Activated CD4-positive, alpha-beta T cell treated with anti-CD3 and anti-CD28 coated beads for 1 hour (primary cell): ENCODE measurements around the gene TENT5C.

Experiments used
- DNase-seq: peaks from one replicate; pipeline ENCODE4 v3.0.0-alpha.2; 2020

The TENT5C gene

GRCh38 chr1:117615474-117615873 lies 9.6 kb downstream of the TENT5C start:
- DNase-seq, result no peak

GRCh38 chr1:117616356-117616755 lies 10.5 kb downstream of the TENT5C start:
- DNase-seq, result no peak

GRCh38 chr1:117616967-117617366 lies 11.1 kb downstream of the TENT5C start:
- no peak for DNase-seq

- no peak for DNase-seq
Measured at GRCh38 chr1:117618450-117619122, 12.7 kb downstream of the TENT5C start.

GRCh38 chr1:117620440-117620839 lies 14.6 kb downstream of the TENT5C start:
- DNase-seq, result no peak

- no peak for DNase-seq
Measured at GRCh38 chr1:117621316-117621715, 15.5 kb downstream of the TENT5C start.

- DNase-seq, result no peak
Measured at GRCh38 chr1:117622726-117623125, 16.9 kb downstream of the TENT5C start.

- DNase-seq, result no peak
Measured at GRCh38 chr1:117623141-117623540, 17.3 kb downstream of the TENT5C start.

- DNase-seq, result no peak
Measured at GRCh38 chr1:117623698-117624097, 17.9 kb downstream of the TENT5C start.

GRCh38 chr1:117627546-117628130 lies 21.8 kb downstream of the TENT5C start:
- DNase-seq, result no peak

GRCh38 chr1:117628343-117628742 lies 22.5 kb downstream of the TENT5C start:
- DNase-seq, result no peak

- DNase-seq, result no peak
Measured at GRCh38 chr1:117629625-117630422, 24.0 kb downstream of the TENT5C start.

- DNase-seq, result no peak
Measured at GRCh38 chr1:117630423-117630998, 24.7 kb downstream of the TENT5C start.

- no peak for DNase-seq
Measured at GRCh38 chr1:117631359-117632160, 25.7 kb downstream of the TENT5C start.

GRCh38 chr1:117632269-117633067 lies 26.6 kb downstream of the TENT5C start:
- DNase-seq, result no peak

GRCh38 chr1:117633068-117633345 lies 27.2 kb downstream of the TENT5C start:
- no peak for DNase-seq

- DNase-seq, result no peak
Measured at GRCh38 chr1:117633423-117633822, 27.6 kb downstream of the TENT5C start.

- no peak for DNase-seq
Measured at GRCh38 chr1:117633936-117634335, 28.1 kb downstream of the TENT5C start.

- DNase-seq, result no peak
Measured at GRCh38 chr1:117634631-117635030, 28.8 kb downstream of the TENT5C start.

- DNase-seq, result no peak
Measured at GRCh38 chr1:117635805-117636204, 30.0 kb downstream of the TENT5C start.

- no peak for DNase-seq
Measured at GRCh38 chr1:117636637-117637425, 31.0 kb downstream of the TENT5C start.
